HG02610 (cell line): ENCODE measurements around the gene ZDHHC7.

Experiments
- ATAC-seq: cut with Tn5 transposase; IDR thresholded peaks from one replicate; pipeline ENCODE4 v1.9.1; 2021; ENCODE audit warnings: mild to moderate bottlenecking, moderate library complexity; ENCODE audit not compliant: unreplicated experiment

ZDHHC7 gene

GRCh38 chr16:84925092-84925772 lies 86.1 kb downstream of the ZDHHC7 start:
- no peak for ATAC-seq

- ATAC-seq, result no peak
Observed at GRCh38 chr16:84924331-84925091, 86.8 kb downstream of the ZDHHC7 start.
